IMR-90 (cell line): ENCODE results near the gene KRIT1.

Experiments
- CEBPB ChIP-seq: IDR thresholded peaks from 2 replicates; pipeline ENCODE4 v1.6.1; 2012; ENCODE audit warnings: low read depth, low read length, improper control_type of control experiment
- CTCF ChIP-seq: conservative IDR thresholded peaks from 2 replicates; pipeline ENCODE4 v1.5.1; 2012; ENCODE audit warnings: mild to moderate bottlenecking, low read depth, low read length, improper control_type of control experiment
- FOS ChIP-seq: fragments of 150-350 bp; IDR thresholded peaks from 2 replicates; pipeline ENCODE4 v1.6.1; 2016; ENCODE audit warnings: low read depth, low read length
- MAFK ChIP-seq: IDR thresholded peaks from 2 replicates; pipeline ENCODE4 v1.6.1; 2012; ENCODE audit warnings: low read depth, low read length, improper control_type of control experiment
- MXI1 ChIP-seq: IDR thresholded peaks from 2 replicates; pipeline ENCODE4 v1.6.1; 2012; ENCODE audit warnings: low read depth, mild to moderate bottlenecking, low read length, moderate library complexity, borderline replicate concordance
- NFE2L2 ChIP-seq: fragments of 150-350 bp; IDR thresholded peaks from 2 replicates; pipeline ENCODE4 v1.6.1; 2016; ENCODE audit warnings: low read depth, mild to moderate bottlenecking, low read length
- POLR2A ChIP-seq: IDR thresholded peaks from 2 replicates; pipeline ENCODE4 v1.6.1; 2012; ENCODE audit warnings: mild to moderate bottlenecking, low read depth, low read length
- RAD21 ChIP-seq: IDR thresholded peaks from 2 replicates; pipeline ENCODE4 v1.6.1; 2012; ENCODE audit warnings: low read length, improper control_type of control experiment
- RCOR1 ChIP-seq: IDR thresholded peaks from 2 replicates; pipeline ENCODE4 v1.6.1; 2012; ENCODE audit warnings: mild to moderate bottlenecking, low read length, improper control_type of control experiment; ENCODE audit not compliant: insufficient replicate concordance
- RFX5 ChIP-seq: IDR thresholded peaks from 2 replicates; pipeline ENCODE4 v1.8.0; 2012; ENCODE audit warnings: low read depth, mild to moderate bottlenecking, low read length, moderate library complexity
- SMC3 ChIP-seq: fragments of 150-350 bp; IDR thresholded peaks from 2 replicates; pipeline ENCODE4 v1.6.1; 2016; ENCODE audit warnings: low read depth, mild to moderate bottlenecking, antibody characterized with exemption, low read length, moderate library complexity
- TF ChIP-seq, protein P1 (sequence below): fragments of 150-350 bp; IDR thresholded peaks from 2 replicates; pipeline ENCODE4 v1.6.1; 2016; ENCODE audit warnings: low read depth, mild to moderate bottlenecking, low read length, moderate library complexity, borderline replicate concordance
- TF ChIP-seq, protein P2 (sequence below): fragments of 150-350 bp; IDR thresholded peaks from 2 replicates; pipeline ENCODE4 v1.6.1; 2017; ENCODE audit warnings: mild to moderate bottlenecking, antibody characterized with exemption, low read length, low read depth

- TF ChIP-seq CTCF, result no peak
- no peak for TF ChIP-seq RFX5
- TF ChIP-seq, protein P1, sequence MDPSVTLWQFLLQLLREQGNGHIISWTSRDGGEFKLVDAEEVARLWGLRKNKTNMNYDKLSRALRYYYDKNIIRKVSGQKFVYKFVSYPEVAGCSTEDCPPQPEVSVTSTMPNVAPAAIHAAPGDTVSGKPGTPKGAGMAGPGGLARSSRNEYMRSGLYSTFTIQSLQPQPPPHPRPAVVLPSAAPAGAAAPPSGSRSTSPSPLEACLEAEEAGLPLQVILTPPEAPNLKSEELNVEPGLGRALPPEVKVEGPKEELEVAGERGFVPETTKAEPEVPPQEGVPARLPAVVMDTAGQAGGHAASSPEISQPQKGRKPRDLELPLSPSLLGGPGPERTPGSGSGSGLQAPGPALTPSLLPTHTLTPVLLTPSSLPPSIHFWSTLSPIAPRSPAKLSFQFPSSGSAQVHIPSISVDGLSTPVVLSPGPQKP, result no peak
- no peak for TF ChIP-seq RAD21
- no peak for TF ChIP-seq MXI1
- no peak for TF ChIP-seq POLR2A
- TF ChIP-seq CEBPB, result no peak
- no peak for TF ChIP-seq FOS
- TF ChIP-seq MAFK, result no peak
- no peak for TF ChIP-seq NFE2L2
- TF ChIP-seq, protein P2, sequence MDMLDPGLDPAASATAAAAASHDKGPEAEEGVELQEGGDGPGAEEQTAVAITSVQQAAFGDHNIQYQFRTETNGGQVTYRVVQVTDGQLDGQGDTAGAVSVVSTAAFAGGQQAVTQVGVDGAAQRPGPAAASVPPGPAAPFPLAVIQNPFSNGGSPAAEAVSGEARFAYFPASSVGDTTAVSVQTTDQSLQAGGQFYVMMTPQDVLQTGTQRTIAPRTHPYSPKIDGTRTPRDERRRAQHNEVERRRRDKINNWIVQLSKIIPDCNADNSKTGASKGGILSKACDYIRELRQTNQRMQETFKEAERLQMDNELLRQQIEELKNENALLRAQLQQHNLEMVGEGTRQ, result no peak
- TF ChIP-seq SMC3, result no peak
- TF ChIP-seq RCOR1, result no peak
Observed at GRCh38 chr7:92282221-92282814, 36.6 kb upstream of the KRIT1 start.
